ENCODE data around the gene METAP1D.

The METAP1D gene

DNA sequence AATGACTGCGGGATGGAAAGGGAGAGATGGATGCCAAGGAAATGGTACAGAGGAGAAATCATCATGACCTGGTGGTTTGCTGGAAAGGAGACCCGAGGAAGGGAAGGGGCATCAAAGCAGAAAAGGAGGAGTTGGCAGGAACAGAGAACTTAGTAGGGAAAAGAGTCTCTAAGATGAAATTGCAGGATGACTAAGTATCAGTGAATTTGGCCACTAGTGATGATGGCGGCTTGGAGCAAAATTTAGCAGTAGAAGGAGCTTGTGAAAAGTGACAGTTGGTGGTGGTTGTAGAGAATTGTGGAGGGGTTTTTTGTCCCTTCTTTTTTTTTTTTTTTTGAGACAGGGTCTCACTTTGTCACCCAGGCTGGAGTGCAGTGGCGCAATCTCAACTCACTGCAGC lies 10.1 kb downstream of the METAP1D start:
- H3K4me3 ChIP-seq (ENCODE audit: insufficient read depth, low read length, poor library complexity, severe bottlenecking): no peak overlapping the region
- no peaks in the 10 kb centered on the region for H3K9me3 ChIP-seq (ENCODE audit: insufficient read depth, low read length)
- H3K4me2 ChIP-seq (ENCODE audit: low read depth, low read length, poor library complexity, severe bottlenecking): no peak overlapping the region
- H3K79me2 ChIP-seq (ENCODE audit: insufficient read depth, low read length): no peaks in the 10 kb centered on the region
- TF ChIP-seq EZH2phosphoT487 (conservative IDR thresholded peaks at IDR 0.05; ENCODE audit: low read length): no peak
- TF ChIP-seq, protein P1, sequence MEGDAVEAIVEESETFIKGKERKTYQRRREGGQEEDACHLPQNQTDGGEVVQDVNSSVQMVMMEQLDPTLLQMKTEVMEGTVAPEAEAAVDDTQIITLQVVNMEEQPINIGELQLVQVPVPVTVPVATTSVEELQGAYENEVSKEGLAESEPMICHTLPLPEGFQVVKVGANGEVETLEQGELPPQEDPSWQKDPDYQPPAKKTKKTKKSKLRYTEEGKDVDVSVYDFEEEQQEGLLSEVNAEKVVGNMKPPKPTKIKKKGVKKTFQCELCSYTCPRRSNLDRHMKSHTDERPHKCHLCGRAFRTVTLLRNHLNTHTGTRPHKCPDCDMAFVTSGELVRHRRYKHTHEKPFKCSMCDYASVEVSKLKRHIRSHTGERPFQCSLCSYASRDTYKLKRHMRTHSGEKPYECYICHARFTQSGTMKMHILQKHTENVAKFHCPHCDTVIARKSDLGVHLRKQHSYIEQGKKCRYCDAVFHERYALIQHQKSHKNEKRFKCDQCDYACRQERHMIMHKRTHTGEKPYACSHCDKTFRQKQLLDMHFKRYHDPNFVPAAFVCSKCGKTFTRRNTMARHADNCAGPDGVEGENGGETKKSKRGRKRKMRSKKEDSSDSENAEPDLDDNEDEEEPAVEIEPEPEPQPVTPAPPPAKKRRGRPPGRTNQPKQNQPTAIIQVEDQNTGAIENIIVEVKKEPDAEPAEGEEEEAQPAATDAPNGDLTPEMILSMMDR (IDR thresholded peaks at IDR 0.05; ENCODE audit: insufficient read depth, low read length, poor library complexity, severe bottlenecking): no peak
- H3F3A ChIP-seq (ENCODE audit: insufficient read depth): no peaks in the 10 kb centered on the region
- no peak overlapping the region for H3K9ac ChIP-seq (ENCODE audit: low read length)
- no peak overlapping the region for H3K27ac ChIP-seq (ENCODE audit: low read depth, low read length)
- H4K20me1 ChIP-seq (ENCODE audit: low read depth, low read length): no peaks in the 10 kb centered on the region
- no peaks in the 10 kb centered on the region for H3K9me2 ChIP-seq (replicated peaks; ENCODE audit: insufficient read depth, low read length)
- no peaks in the 10 kb centered on the region for H3K27me3 ChIP-seq (ENCODE audit: low read length)
- no peak overlapping the region for H2AFZ ChIP-seq (ENCODE audit: low read depth, low read length, severe bottlenecking)
- H3K36me3 ChIP-seq (ENCODE audit: low read length): no peaks in the 10 kb centered on the region

DNA sequence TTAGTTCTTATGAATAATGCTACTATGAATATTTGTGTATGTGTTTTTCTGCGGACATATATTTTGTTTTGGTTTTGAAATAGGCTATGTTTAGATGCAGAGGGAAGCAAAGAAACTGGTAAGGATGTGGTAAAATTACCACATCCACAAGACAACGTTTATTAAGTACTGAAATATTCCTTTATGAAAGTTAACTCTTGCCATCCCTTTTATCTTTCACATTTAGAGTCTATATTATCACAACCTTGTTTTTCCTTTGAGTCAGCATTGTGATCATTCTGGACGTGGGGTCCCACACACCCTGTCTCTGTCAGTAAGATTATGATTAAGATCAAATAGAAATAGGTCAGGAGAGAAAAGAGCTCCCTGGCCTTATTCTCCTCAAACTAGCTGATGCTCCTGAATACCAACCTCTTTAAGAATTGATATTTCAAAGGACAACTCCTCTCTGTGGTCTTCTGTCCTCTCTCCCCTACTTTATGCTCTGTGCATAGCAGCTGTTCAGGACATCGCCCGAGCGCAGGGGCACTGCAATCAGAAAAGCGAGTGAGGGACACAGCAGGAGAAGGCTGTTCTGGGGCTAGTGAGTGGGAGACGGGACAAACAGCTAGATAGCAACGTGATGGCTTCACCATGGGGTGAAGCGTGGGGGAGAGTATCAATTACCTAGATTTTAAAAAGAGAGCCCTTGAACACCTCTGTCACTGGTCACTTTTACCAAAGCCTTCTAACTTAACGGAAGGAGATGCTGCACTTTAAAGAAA lies 12.2 kb downstream of the METAP1D start:
- Histone ChIP-seq H4K20me1 (ENCODE audit: low read depth, low read length) (no peaks in the 10 kb centered on the region), H3K9me2 (replicated peaks; ENCODE audit: insufficient read depth, low read length) (no peaks in the 10 kb centered on the region), H3K27ac (ENCODE audit: low read depth, low read length) (no peak overlapping the region), H3F3A (ENCODE audit: insufficient read depth) (no peaks in the 10 kb centered on the region), H3K9me3 (ENCODE audit: insufficient read depth, low read length) (no peaks in the 10 kb centered on the region), H3K36me3 (ENCODE audit: low read length) (no peaks in the 10 kb centered on the region), H3K4me2 (ENCODE audit: low read depth, low read length, poor library complexity, severe bottlenecking) (no peak overlapping the region), H3K9ac (ENCODE audit: low read length) (no peak overlapping the region), H3K27me3 (ENCODE audit: low read length) (no peaks in the 10 kb centered on the region), H3K79me2 (ENCODE audit: insufficient read depth, low read length) (no peaks in the 10 kb centered on the region), H3K4me3 (ENCODE audit: insufficient read depth, low read length, poor library complexity, severe bottlenecking) (no peak overlapping the region), H2AFZ (ENCODE audit: low read depth, low read length, severe bottlenecking) (no peak overlapping the region)
- TF ChIP-seq EZH2phosphoT487 (conservative IDR thresholded peaks at IDR 0.05; ENCODE audit: low read length): no peak
- TF ChIP-seq, protein P1 (IDR thresholded peaks at IDR 0.05; ENCODE audit: insufficient read depth, low read length, poor library complexity, severe bottlenecking): no peak

DNA sequence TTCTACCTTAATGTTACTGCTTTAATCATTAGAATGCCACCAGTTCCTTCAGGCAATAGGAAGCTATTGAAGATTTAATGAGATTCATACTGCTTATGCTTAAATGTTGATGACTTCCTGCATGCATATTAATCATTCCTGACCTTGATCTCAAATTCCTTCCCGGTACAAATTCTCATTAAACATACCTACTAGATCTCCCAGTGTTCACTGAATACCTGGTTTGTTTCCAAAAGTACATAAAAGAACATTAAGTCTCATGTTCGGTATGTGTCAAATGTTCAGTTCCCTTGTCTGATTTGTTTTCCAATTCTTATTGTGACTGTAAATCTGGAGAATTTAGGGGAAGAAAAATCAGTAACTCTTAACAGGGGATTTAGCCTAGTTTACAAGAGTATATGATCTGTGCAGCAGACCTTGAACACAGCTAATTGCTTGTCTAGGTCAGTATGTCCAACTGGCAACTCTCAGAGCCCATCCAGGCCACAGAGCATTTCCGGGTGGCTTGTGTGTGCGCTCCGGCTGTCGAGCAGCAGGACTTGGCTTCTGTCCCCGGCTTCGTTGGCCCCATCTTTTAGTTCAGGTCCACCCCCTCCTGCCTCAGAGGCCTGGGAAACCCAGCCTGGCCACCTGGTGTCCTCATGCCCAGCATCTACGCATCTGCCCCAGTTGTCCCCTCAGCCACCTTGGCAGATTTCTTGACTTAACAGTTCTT lies 13.1 kb downstream of the METAP1D start:
- Histone ChIP-seq H3K4me2 (ENCODE audit: low read depth, low read length, poor library complexity, severe bottlenecking) (no peak overlapping the region), H3K9me3 (ENCODE audit: insufficient read depth, low read length) (no peaks in the 10 kb centered on the region), H3K36me3 (ENCODE audit: low read length) (no peaks in the 10 kb centered on the region), H3K79me2 (ENCODE audit: insufficient read depth, low read length) (no peaks in the 10 kb centered on the region), H4K20me1 (ENCODE audit: low read depth, low read length) (no peaks in the 10 kb centered on the region), H3K9ac (ENCODE audit: low read length) (no peak overlapping the region), H3F3A (ENCODE audit: insufficient read depth) (no peaks in the 10 kb centered on the region), H2AFZ (ENCODE audit: low read depth, low read length, severe bottlenecking) (no peak overlapping the region), H3K4me3 (ENCODE audit: insufficient read depth, low read length, poor library complexity, severe bottlenecking) (no peak overlapping the region), H3K27ac (ENCODE audit: low read depth, low read length) (no peak overlapping the region), H3K27me3 (ENCODE audit: low read length) (no peaks in the 10 kb centered on the region), H3K9me2 (replicated peaks; ENCODE audit: insufficient read depth, low read length) (no peaks in the 10 kb centered on the region)
- no peak for TF ChIP-seq EZH2phosphoT487 (conservative IDR thresholded peaks at IDR 0.05; ENCODE audit: low read length)
- TF ChIP-seq, protein P1 (IDR thresholded peaks at IDR 0.05; ENCODE audit: insufficient read depth, low read length, poor library complexity, severe bottlenecking): no peak
